Measurements from ENCODE around the gene AGMO.

DNA sequence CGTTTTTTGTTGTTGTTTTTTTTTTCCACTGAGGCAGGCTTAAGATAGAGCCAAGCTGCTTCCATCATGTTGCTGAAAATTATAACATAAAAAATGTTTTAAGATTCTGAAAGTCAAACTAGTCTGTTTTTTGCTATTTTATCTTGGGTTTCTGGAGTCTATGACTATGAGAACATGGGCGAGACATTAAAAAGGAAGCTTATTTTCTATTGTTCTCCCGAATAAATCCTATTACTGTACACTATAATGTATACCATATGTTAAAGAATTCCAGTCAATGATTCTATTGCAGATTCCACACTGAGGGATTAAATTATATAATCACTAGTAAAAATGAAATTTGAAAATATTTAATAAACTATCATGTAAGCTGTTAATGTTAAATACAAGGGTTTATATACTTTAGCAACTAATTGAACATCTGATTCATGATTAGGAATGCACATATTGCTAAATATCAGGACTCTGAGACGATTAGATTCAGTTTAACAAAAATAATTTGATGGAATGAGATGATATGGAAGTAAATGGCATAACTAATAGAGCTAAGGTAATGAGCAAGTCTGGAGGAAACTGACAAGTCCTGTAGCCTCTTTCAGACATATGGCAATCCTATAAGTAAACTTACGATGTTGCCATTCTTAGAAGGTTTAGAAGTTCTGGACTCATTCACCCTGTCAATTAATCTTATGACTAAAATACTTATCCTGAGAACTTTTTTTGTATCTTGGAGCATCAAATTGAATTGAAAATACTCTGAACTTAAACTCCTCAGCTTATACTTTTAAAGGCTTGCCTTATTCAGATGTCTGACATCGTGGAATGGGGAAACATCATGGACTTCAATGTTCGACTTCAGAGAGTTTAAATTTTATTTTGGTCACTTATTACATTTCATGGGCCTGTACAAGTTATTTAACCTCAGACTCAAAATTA lies 364.5 kb downstream of the AGMO start:
- TF ChIP-seq EZH2 (IDR thresholded peaks at IDR 0.05; ENCODE audit: low read length, missing control alignments): no peak
- TF ChIP-seq, protein P1, sequence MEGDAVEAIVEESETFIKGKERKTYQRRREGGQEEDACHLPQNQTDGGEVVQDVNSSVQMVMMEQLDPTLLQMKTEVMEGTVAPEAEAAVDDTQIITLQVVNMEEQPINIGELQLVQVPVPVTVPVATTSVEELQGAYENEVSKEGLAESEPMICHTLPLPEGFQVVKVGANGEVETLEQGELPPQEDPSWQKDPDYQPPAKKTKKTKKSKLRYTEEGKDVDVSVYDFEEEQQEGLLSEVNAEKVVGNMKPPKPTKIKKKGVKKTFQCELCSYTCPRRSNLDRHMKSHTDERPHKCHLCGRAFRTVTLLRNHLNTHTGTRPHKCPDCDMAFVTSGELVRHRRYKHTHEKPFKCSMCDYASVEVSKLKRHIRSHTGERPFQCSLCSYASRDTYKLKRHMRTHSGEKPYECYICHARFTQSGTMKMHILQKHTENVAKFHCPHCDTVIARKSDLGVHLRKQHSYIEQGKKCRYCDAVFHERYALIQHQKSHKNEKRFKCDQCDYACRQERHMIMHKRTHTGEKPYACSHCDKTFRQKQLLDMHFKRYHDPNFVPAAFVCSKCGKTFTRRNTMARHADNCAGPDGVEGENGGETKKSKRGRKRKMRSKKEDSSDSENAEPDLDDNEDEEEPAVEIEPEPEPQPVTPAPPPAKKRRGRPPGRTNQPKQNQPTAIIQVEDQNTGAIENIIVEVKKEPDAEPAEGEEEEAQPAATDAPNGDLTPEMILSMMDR (conservative IDR thresholded peaks at IDR 0.05 in 1 of 2, IDR thresholded peaks at IDR 0.05 in 1 of 2; ENCODE audit: low read depth in 1 of 2, low read length in 2 of 2): no peak
